Upper lobe of left lung (tissue), 4 donors: ENCODE measurements around the gene RNPEPL1.

Experiments
- CTCF ChIP-seq, 6 experiments: fragments of 450-650 bp in 4 of 6; fragments of 200-600 bp in 2 of 6; sonication (generic) in 2 of 6; IDR thresholded peaks; one replicate each; pipeline ENCODE4 v1.5.1; 2016 to 2019; ENCODE audit warnings: antibody characterized with exemption in 6 of 6
- EP300 ChIP-seq, 4 donors: sonication (generic); formaldehyde crosslinking; IDR thresholded peaks; one replicate each; pipeline ENCODE4 v1.5.1; 2017; ENCODE audit warnings: antibody characterized with exemption in 4 of 4, control low read depth in 2 of 4
- POLR2A ChIP-seq, 4 donors: fragments of 450-650 bp; IDR thresholded peaks; one replicate each; pipeline ENCODE4 v1.5.1; 2016 to 2017; ENCODE audit warnings: antibody characterized with exemption in 4 of 4, mild to moderate bottlenecking in 2 of 4
- POLR2AphosphoS5 ChIP-seq, 2 donors: sonication (generic); formaldehyde crosslinking; IDR thresholded peaks; one replicate each; pipeline ENCODE4 v1.5.1; 2017; ENCODE audit warnings: antibody characterized with exemption in 2 of 2

DNA sequence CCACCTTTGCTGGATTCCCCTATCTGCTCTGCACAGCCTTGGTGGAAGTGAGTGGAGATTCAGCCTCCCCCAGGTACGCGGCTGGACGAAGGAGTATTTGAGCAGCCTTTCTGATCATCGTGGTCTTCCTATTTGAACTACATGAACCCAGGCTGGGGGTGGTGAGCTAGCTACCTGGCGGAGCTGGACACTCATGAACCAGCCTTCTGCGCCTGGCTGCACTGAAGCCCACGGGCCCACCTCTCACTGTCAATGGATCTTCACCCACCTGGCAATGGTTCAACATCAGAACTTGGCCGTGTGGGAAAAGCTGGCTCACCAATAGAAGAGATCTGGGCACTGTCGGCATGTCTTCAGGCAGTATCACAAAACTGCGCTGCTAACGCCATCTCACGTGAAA lies 45.9 kb upstream of the RNPEPL1 start:
- no peak for TF ChIP-seq CTCF (IDR thresholded peaks at IDR 0.05)
- TF ChIP-seq POLR2AphosphoS5 (IDR thresholded peaks at IDR 0.05) = no peak
- no peak for TF ChIP-seq POLR2A (IDR thresholded peaks at IDR 0.05)
- TF ChIP-seq EP300 (IDR thresholded peaks at IDR 0.05) = no peak
